HAP-1 (cell line): ENCODE results near the gene CARTPT.

Experiments used
- DNase-seq, 2 experiments: peaks; one replicate each; pipeline ENCODE4 v3.0.0-alpha.2; 2016 to 2020; ENCODE audit warnings: low spot score in 2 of 2
- H3K27me3 ChIP-seq: fragments of 250-450 bp; sonication (Bioruptor Pico); 2 replicates; pipeline ENCODE4 v1.5.1; 2020; ENCODE audit warnings: low read depth, mild to moderate bottlenecking, moderate library complexity
- H3K36me3 ChIP-seq: fragments of 250-450 bp; sonication (Bioruptor Pico); replicated peaks from 2 replicates; pipeline ENCODE4 v1.5.1; 2020; ENCODE audit warnings: mild to moderate bottlenecking
- H3K4me1 ChIP-seq: fragments of 250-450 bp; sonication (Bioruptor Pico); 2 replicates; pipeline ENCODE4 v1.5.1; 2020; ENCODE audit warnings: mild to moderate bottlenecking
- H3K4me3 ChIP-seq: fragments of 250-450 bp; sonication (Bioruptor Pico); 2 replicates; pipeline ENCODE4 v1.5.1; 2020; ENCODE audit warnings: mild to moderate bottlenecking, moderate library complexity
- H3K9me3 ChIP-seq: fragments of 250-450 bp; sonication (Bioruptor Pico); 2 replicates; pipeline ENCODE4 v1.5.1; 2020; ENCODE audit warnings: mild to moderate bottlenecking, moderate library complexity
- in situ Hi-C: fragments of 300-500 bp; cut with MboI; formaldehyde crosslinking; loops from 3 replicates; pipeline ENCODE4 v1.14.3; 2020; ENCODE audit warnings: low sequenced_read_pairs, inconsistent platforms, mixed read lengths

Gene CARTPT

GRCh38 chr5:71719063-71719964, at the start of gene CARTPT:
Gene CARTPT, plus strand, starts transcription at chr5:71719275. Its CDS starts 19 bp downstream, at chr5:71719294.
- in situ Hi-C loops = no loop called here
- H3K36me3 ChIP-seq = no peaks in the 10 kb centered on the region
- peak; percentile 11 to 67 for DNase-seq
- no peak within 1 kb of the TSS for H3K4me3 ChIP-seq
- peaks cover 46% of the 10 kb centered on the region for H3K27me3 ChIP-seq
- H3K9me3 ChIP-seq = no peaks in the 10 kb centered on the region
- no peaks in the 10 kb centered on the region for H3K4me1 ChIP-seq

- H3K4me1 ChIP-seq = no peaks in the 10 kb centered on the region
- H3K36me3 ChIP-seq = no peaks in the 10 kb centered on the region
- DNase-seq = no peak
- H3K4me3 ChIP-seq = no peak overlapping the region
- in situ Hi-C loops = no loop called here
- H3K9me3 ChIP-seq = no peaks in the 10 kb centered on the region
- H3K27me3 ChIP-seq = peaks cover 3% of the 10 kb centered on the region; the same call in 1 of the 2 replicates
Observed at GRCh38 chr5:71677977-71678376, 41.1 kb upstream of the CARTPT start.

- Histone ChIP-seq H3K4me3 (no peak overlapping the region), H3K27me3 (peaks cover 3% of the 10 kb centered on the region; the same call in 1 of the 2 replicates), H3K36me3 (no peaks in the 10 kb centered on the region), H3K9me3 (no peaks in the 10 kb centered on the region), H3K4me1 (no peaks in the 10 kb centered on the region)
- in situ Hi-C loops = no loop called here
- DNase-seq = no peak
Observed at GRCh38 chr5:71679714-71680113, 39.4 kb upstream of the CARTPT start.

GRCh38 chr5:71680510-71680909, 38.6 kb upstream of the CARTPT start:
- in situ Hi-C loops = no loop called here
- peaks cover 3% of the 10 kb centered on the region; the same call in 1 of the 2 replicates for H3K27me3 ChIP-seq

GRCh38 chr5:71681296-71681695, 37.8 kb upstream of the CARTPT start:
- Histone ChIP-seq H3K4me1 (no peaks in the 10 kb centered on the region), H3K9me3 (no peaks in the 10 kb centered on the region; the same call in 1 of the 2 replicates), H3K36me3 (no peaks in the 10 kb centered on the region), H3K4me3 (no peak overlapping the region), H3K27me3 (peaks cover 3% of the 10 kb centered on the region; the same call in 1 of the 2 replicates)
- in situ Hi-C loops = no loop called here
- no peak for DNase-seq

More at GRCh38 chr5:71680510-71680909, 38.6 kb upstream of the CARTPT start:
- H3K4me1 ChIP-seq = no peaks in the 10 kb centered on the region
- no peaks in the 10 kb centered on the region for H3K36me3 ChIP-seq
- H3K9me3 ChIP-seq = no peaks in the 10 kb centered on the region
- DNase-seq = no peak
- H3K4me3 ChIP-seq = no peak overlapping the region

- Histone ChIP-seq H3K4me3 (no peak overlapping the region), H3K36me3 (no peaks in the 10 kb centered on the region), H3K27me3 (peaks cover 9% of the 10 kb centered on the region), H3K9me3 (no peaks in the 10 kb centered on the region; the same call in 1 of the 2 replicates), H3K4me1 (0 out of 2 replicates have a peak, but pooled peaks cover 2% of the 10 kb centered on the region)
- DNase-seq = no peak
- in situ Hi-C loops = no loop called here
Observed at GRCh38 chr5:71684309-71684708, 34.8 kb upstream of the CARTPT start.

GRCh38 chr5:71693828-71694427, 25.1 kb upstream of the CARTPT start:
- Histone ChIP-seq H3K4me1 (peaks cover 27% of the 10 kb centered on the region), H3K36me3 (no peaks in the 10 kb centered on the region), H3K27me3 (no peaks in the 10 kb centered on the region), H3K9me3 (no peaks in the 10 kb centered on the region), H3K4me3 (no peak overlapping the region)
- in situ Hi-C loops = no loop called here
- DNase-seq = no peak

- no peak for DNase-seq
- no peaks in the 10 kb centered on the region for H3K9me3 ChIP-seq
- no peak overlapping the region for H3K4me3 ChIP-seq
- H3K36me3 ChIP-seq = no peaks in the 10 kb centered on the region
- H3K27me3 ChIP-seq = no peaks in the 10 kb centered on the region
- peaks cover 37% of the 10 kb centered on the region for H3K4me1 ChIP-seq
- in situ Hi-C loops = no loop called here
Observed at GRCh38 chr5:71695071-71695470, 24.0 kb upstream of the CARTPT start.

- no peaks in the 10 kb centered on the region for H3K36me3 ChIP-seq
- no peaks in the 10 kb centered on the region for H3K9me3 ChIP-seq
- H3K4me1 ChIP-seq = peaks cover 40% of the 10 kb centered on the region
- DNase-seq = peak in 1 of 2 experiments; percentile 85
- in situ Hi-C loops = no loop called here
- H3K4me3 ChIP-seq = no peak overlapping the region
- H3K27me3 ChIP-seq = no peaks in the 10 kb centered on the region
Observed at GRCh38 chr5:71695595-71695994, 23.5 kb upstream of the CARTPT start.

GRCh38 chr5:71697967-71698366, 21.1 kb upstream of the CARTPT start:
- Histone ChIP-seq H3K4me1 (peaks cover 40% of the 10 kb centered on the region), H3K36me3 (no peaks in the 10 kb centered on the region), H3K27me3 (peaks cover 9% of the 10 kb centered on the region; the same call in 1 of the 2 replicates), H3K4me3 (no peak overlapping the region), H3K9me3 (no peaks in the 10 kb centered on the region)
- DNase-seq = no peak
- in situ Hi-C loops = no loop called here

- Histone ChIP-seq H3K4me3 (no peak overlapping the region), H3K27me3 (peaks cover 9% of the 10 kb centered on the region; the same call in 1 of the 2 replicates), H3K36me3 (no peaks in the 10 kb centered on the region), H3K9me3 (no peaks in the 10 kb centered on the region), H3K4me1 (peaks cover 34% of the 10 kb centered on the region)
- peak in 1 of 2 experiments; percentile 65 for DNase-seq
- in situ Hi-C loops = no loop called here
Observed at GRCh38 chr5:71699233-71699632, 19.8 kb upstream of the CARTPT start.

GRCh38 chr5:71699751-71700150, 19.3 kb upstream of the CARTPT start:
- Histone ChIP-seq H3K9me3 (no peaks in the 10 kb centered on the region), H3K4me1 (peaks cover 29% of the 10 kb centered on the region), H3K4me3 (no peak overlapping the region), H3K27me3 (peaks cover 9% of the 10 kb centered on the region; the same call in 1 of the 2 replicates), H3K36me3 (no peaks in the 10 kb centered on the region)
- in situ Hi-C loops = no loop called here
- DNase-seq = peak in 1 of 2 experiments; percentile 10

- no peaks in the 10 kb centered on the region for H3K9me3 ChIP-seq
- no peak overlapping the region for H3K4me3 ChIP-seq
- no peak for DNase-seq
- peaks cover 21% of the 10 kb centered on the region for H3K4me1 ChIP-seq
- in situ Hi-C loops = no loop called here
- no peaks in the 10 kb centered on the region for H3K36me3 ChIP-seq
- peaks cover 9% of the 10 kb centered on the region for H3K27me3 ChIP-seq
Observed at GRCh38 chr5:71700803-71701202, 18.3 kb upstream of the CARTPT start.

GRCh38 chr5:71701407-71701806, 17.7 kb upstream of the CARTPT start:
- Histone ChIP-seq H3K4me1 (peaks cover 17% of the 10 kb centered on the region), H3K27me3 (peaks cover 9% of the 10 kb centered on the region), H3K36me3 (no peaks in the 10 kb centered on the region), H3K9me3 (no peaks in the 10 kb centered on the region), H3K4me3 (no peak overlapping the region)
- no peak for DNase-seq
- in situ Hi-C loops = no loop called here
